NOMO-1 treated with dmso at 0.1 percent for 144 hours (cell line): ENCODE data around the gene B4GALT4.
"Not testable (repeated sequence)": the region's sequence is repeated elsewhere in the genome, so short reads cannot be mapped to it uniquely, and the experiment has no call there.

Source experiments
- DNase-seq: peaks from one replicate; lab custom pipeline; 2025; ENCODE audit not compliant: unreplicated experiment; lab: John Stamatoyannopoulos, UW

B4GALT4 gene

GRCh38 chr3:119240591-119241434, at the start of gene B4GALT4:
B4GALT4 (minus strand) TSS chr3:119240878; CDS start chr3:119230099, 10,779 bp downstream.
- DNase-seq, result peak; percentile 88

- no peak for DNase-seq
Measured at GRCh38 chr3:119289404-119289770, 48.7 kb upstream of the B4GALT4 start.

- no peak for DNase-seq
Measured at GRCh38 chr3:119288669-119289403, 48.2 kb upstream of the B4GALT4 start.

GRCh38 chr3:119279584-119280243, 39.0 kb upstream of the B4GALT4 start:
- no peak for DNase-seq

- no peak for DNase-seq
Measured at GRCh38 chr3:119279101-119279554, 38.5 kb upstream of the B4GALT4 start.

GRCh38 chr3:119276680-119277079, 36.0 kb upstream of the B4GALT4 start:
- no peak for DNase-seq

GRCh38 chr3:119270212-119270611, 29.5 kb upstream of the B4GALT4 start:
- not testable (repeated sequence) for DNase-seq

- no peak for DNase-seq
Measured at GRCh38 chr3:119261055-119261454, 20.4 kb upstream of the B4GALT4 start.

- no peak for DNase-seq
Measured at GRCh38 chr3:119259821-119260220, 19.1 kb upstream of the B4GALT4 start.

GRCh38 chr3:119258915-119259314, 18.2 kb upstream of the B4GALT4 start:
- peak; percentile 37 for DNase-seq

GRCh38 chr3:119257654-119258410, 17.2 kb upstream of the B4GALT4 start:
- DNase-seq, result peak; percentile 20

GRCh38 chr3:119257111-119257510, 16.4 kb upstream of the B4GALT4 start:
- no peak for DNase-seq

GRCh38 chr3:119255214-119255613, 14.5 kb upstream of the B4GALT4 start:
- DNase-seq, result no peak

- no peak for DNase-seq
Measured at GRCh38 chr3:119245778-119246177, 5.1 kb upstream of the B4GALT4 start.

- no peak for DNase-seq
Measured at GRCh38 chr3:119243712-119244111, 3.0 kb upstream of the B4GALT4 start.

GRCh38 chr3:119243058-119243529, 2.4 kb upstream of the B4GALT4 start:
- not testable (repeated sequence) for DNase-seq

GRCh38 chr3:119242387-119243057, 1.8 kb upstream of the B4GALT4 start:
- not testable (repeated sequence) for DNase-seq

- DNase-seq, result peak; percentile 12
Measured at GRCh38 chr3:119240101-119240590, 532 bp downstream of the B4GALT4 start.

- no peak for DNase-seq
Measured at GRCh38 chr3:119239206-119239820, 1.4 kb downstream of the B4GALT4 start.
